ENCODE measurements around the gene ASXL2. TPM values are rescaled to one million over a fixed set of nuclear protein-coding genes. Genes with fewer than 3 reads are reported as not detected.
"Not testable (repeated sequence)": the region's sequence is repeated elsewhere in the genome, so short reads cannot be mapped to it uniquely, and the experiment has no call there.

ASXL2 gene
- total RNA-seq, 4 donors from 2014 or later, result 12.5 to 24.5 (median 21.0) TPM

DNA sequence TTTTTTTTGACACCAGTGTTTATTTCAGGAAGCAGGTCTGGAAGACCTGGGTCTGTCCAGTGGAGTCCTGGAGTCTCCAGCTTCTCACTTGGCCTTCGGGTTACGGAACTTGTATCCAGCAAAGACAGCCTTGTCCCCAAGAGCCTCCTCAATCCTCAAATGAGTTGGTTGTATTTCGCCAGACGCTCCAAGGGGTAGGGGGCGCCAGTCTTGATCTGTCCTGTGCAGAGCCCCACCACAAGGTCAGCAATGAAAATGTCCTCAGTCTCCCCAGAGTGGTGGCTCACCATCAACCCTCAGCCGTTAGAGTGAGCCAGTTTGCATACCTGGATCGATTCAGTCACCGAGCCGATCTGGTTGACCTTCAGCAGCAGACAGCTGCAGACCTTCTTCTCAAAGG is 21.9 kb downstream of the ASXL2 start:
- in situ Hi-C loops (cut with MboI; ENCODE audit: low sequenced_read_pairs in 4 of 4), result no loop called here

DNA sequence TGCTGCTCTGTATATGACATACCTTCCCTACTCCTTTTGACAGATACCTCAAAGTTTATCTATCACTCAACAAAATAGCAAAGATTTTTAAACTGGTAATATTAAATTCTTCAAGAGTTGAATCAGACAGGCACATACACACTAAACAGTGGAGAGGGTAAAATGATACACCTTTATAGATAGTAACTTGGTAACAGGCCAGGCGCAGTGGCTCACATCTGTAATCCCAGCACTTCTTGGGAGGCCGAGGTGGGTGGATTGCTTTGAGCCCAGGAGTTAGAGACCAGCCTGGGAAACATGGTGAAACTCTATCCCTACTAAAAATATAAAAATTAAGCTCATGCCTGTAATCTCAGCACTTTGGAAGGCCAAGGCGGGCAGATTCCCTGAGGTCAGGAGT is 23.2 kb downstream of the ASXL2 start:
- no peaks in the 10 kb centered on the region for H3K36me3 ChIP-seq
- no peak overlapping the region for H3K4me3 ChIP-seq
- TF ChIP-seq POLR2A (IDR thresholded peaks at IDR 0.05), result no peak
- TF ChIP-seq, protein P1, sequence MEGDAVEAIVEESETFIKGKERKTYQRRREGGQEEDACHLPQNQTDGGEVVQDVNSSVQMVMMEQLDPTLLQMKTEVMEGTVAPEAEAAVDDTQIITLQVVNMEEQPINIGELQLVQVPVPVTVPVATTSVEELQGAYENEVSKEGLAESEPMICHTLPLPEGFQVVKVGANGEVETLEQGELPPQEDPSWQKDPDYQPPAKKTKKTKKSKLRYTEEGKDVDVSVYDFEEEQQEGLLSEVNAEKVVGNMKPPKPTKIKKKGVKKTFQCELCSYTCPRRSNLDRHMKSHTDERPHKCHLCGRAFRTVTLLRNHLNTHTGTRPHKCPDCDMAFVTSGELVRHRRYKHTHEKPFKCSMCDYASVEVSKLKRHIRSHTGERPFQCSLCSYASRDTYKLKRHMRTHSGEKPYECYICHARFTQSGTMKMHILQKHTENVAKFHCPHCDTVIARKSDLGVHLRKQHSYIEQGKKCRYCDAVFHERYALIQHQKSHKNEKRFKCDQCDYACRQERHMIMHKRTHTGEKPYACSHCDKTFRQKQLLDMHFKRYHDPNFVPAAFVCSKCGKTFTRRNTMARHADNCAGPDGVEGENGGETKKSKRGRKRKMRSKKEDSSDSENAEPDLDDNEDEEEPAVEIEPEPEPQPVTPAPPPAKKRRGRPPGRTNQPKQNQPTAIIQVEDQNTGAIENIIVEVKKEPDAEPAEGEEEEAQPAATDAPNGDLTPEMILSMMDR (IDR thresholded peaks at IDR 0.05 in 4 of 5, conservative IDR thresholded peaks at IDR 0.05 in 1 of 5), result no peak
- in situ Hi-C loops (cut with MboI; ENCODE audit: low sequenced_read_pairs in 4 of 4) (no loop called here), intact Hi-C loops (cut with DNase I; ENCODE audit: low total_unique reads) (loop anchor here (2.0 kb wide), 1 partner anchor 290 kb away; no protein-coding TSS in a partner anchor)
- peak overlapping the region; percentile 36 to 67 (median 58) for H3K27ac ChIP-seq
- H3K9me3 ChIP-seq, result no peaks in the 10 kb centered on the region
- no peak for DNase-seq
- peak; percentile 15 to 53 for ATAC-seq
- H3K27me3 ChIP-seq, result no peaks in the 10 kb centered on the region
- peaks cover 53 to 55% of the 10 kb centered on the region in 2 donors for H3K4me1 ChIP-seq

More for the DNA sequence above, 21.9 kb downstream of the ASXL2 start:
- Histone ChIP-seq H3K27me3 (no peaks in the 10 kb centered on the region), H3K4me1 (peaks cover 43 to 53% of the 10 kb centered on the region in 2 donors), H3K36me3 (no peaks in the 10 kb centered on the region), H3K4me3 (no peak overlapping the region), H3K9me3 (no peaks in the 10 kb centered on the region), H3K27ac (no peak overlapping the region)
- TF ChIP-seq, protein P1 (IDR thresholded peaks at IDR 0.05 in 4 of 5, conservative IDR thresholded peaks at IDR 0.05 in 1 of 5), result no peak
- no peak for TF ChIP-seq POLR2A (IDR thresholded peaks at IDR 0.05)
- intact Hi-C loops (cut with DNase I; ENCODE audit: low total_unique reads), result no loop called here
- no peak for ATAC-seq
- DNase-seq, result no peak

DNA sequence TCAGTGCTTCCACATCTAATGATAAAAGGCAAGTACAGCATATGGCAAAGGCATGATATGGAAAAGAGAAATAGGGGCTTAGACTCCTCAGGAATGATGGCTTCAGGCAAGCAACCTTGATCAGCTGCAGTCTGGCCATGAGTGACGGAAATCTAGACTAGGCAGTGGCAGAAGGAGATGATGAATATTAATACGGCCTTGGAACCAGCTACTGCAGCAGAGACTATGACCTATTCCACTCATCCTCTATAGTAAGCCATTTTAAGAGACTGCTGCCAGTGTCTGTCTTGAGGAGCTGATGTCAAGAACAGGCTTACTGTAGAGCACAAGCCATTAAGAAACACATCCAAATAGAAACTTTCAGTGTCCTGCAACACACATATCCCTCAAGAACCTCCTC is 23.7 kb downstream of the ASXL2 start:
- Histone ChIP-seq H3K9me3 (no peaks in the 10 kb centered on the region), H3K27me3 (no peaks in the 10 kb centered on the region), H3K36me3 (no peaks in the 10 kb centered on the region), H3K4me3 (no peak overlapping the region), H3K4me1 (peaks cover 52 to 53% of the 10 kb centered on the region in 2 donors), H3K27ac (peak overlapping the region; percentile 36 to 67 (median 58))
- ATAC-seq (peak; percentile 22 to 30), DNase-seq (no peak)
- TF ChIP-seq, protein P1 (IDR thresholded peaks at IDR 0.05 in 4 of 5, conservative IDR thresholded peaks at IDR 0.05 in 1 of 5), result no peak
- no peak for TF ChIP-seq POLR2A (IDR thresholded peaks at IDR 0.05)
- intact Hi-C loops (cut with DNase I; ENCODE audit: low total_unique reads), result loop anchor here (2.0 to 5.0 kb wide), 3 partner anchors 43 to 290 kb away; no protein-coding TSS in a partner anchor
- in situ Hi-C loops (cut with MboI; ENCODE audit: low sequenced_read_pairs in 4 of 4), result no loop called here

DNA sequence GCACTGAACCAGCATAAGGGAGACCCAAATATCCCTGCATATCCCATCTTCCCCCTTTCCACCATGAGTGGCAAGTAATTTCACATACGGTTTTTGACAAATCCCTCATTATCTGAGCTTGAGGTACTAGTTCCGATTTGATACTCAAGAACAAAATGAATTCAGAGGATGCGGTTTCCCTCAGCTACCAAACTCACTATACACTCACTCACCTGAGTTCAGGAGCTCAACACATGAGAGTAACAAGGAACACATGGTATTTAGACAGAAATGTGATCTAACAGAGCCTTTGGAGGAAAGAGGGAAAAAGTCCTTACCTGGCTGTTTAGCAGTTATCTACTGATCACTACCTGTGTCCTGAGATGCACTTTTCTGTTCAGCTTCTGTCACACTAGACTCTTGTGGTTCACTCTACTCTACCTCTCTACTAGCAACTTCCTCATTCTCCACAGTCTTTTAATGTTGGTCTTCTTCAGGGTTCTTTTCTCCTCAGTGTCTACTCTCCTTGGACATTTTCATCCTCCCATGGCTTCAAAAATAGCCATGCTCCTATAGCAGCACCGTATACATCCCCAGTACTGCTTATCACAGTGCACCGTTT is 25.1 kb downstream of the ASXL2 start:
- DNase-seq, result no peak
- ATAC-seq, result no peak
- Histone ChIP-seq H3K4me3 (no peak overlapping the region), H3K27ac (no peak overlapping the region), H3K4me1 (peaks cover 48 to 53% of the 10 kb centered on the region in 2 donors), H3K27me3 (no peaks in the 10 kb centered on the region), H3K36me3 (no peaks in the 10 kb centered on the region), H3K9me3 (no peaks in the 10 kb centered on the region)
- no peak for TF ChIP-seq POLR2A (IDR thresholded peaks at IDR 0.05)
- intact Hi-C loops (cut with DNase I; ENCODE audit: low total_unique reads) (loop anchor here (2.0 to 5.0 kb wide), 3 partner anchors 26 to 84 kb away; partner anchors contain the start of gene ASXL2), in situ Hi-C loops (cut with MboI; ENCODE audit: low sequenced_read_pairs in 4 of 4) (no loop called here)

DNA sequence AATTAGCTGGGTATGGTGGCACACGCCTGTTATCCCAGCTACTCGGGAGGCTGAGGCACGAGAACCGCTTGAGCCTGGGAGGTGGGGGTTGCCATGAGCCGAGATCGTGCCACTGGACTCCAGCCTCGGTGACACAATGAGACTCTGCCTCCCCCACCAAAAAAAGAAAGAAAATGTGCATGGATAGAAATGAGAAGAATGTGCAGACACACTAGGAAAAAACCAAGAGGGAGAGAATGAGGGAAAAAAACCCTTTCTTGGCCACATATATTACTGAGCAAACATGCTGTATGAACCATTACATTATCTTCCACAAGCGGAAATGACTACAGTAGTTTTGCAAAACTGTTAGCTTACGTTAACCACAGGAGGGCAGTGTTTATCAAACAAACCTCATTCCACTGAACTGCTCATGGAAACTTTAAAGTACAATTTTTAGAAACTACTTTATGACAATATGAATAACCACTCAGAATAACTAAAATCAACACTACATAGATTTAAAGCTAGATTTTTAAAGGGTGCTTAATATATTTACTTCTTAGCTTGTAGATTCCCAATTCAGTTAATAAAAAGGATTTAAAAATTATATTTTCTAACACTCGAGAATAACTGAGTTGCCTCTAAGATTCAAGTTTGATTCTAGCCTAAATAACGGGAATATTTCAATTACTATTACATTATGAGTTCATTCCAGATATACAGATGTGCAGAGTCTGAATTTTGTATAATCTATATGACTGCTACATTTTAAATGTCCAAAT is 26.4 kb downstream of the ASXL2 start:
- Histone ChIP-seq H3K4me3 (no peak overlapping the region), H3K27me3 (no peaks in the 10 kb centered on the region), H3K36me3 (no peaks in the 10 kb centered on the region), H3K27ac (peak overlapping the region; percentile 38 to 44 (median 44)), H3K9me3 (no peaks in the 10 kb centered on the region), H3K4me1 (peaks cover 44 to 46% of the 10 kb centered on the region in 2 donors)
- TF ChIP-seq, protein P1 (IDR thresholded peaks at IDR 0.05 in 4 of 5, conservative IDR thresholded peaks at IDR 0.05 in 1 of 5), result peak; percentile 53 to 76 (median 67)
- no peak for TF ChIP-seq POLR2A (IDR thresholded peaks at IDR 0.05)
- ATAC-seq, result peak; percentile 75 to 93
- no peak for DNase-seq
- intact Hi-C loops (cut with DNase I; ENCODE audit: low total_unique reads), result loop anchor here (1.0 to 5.0 kb wide), 4 partner anchors 27 to 99 kb away; partner anchors contain the start of gene ASXL2
- in situ Hi-C loops (cut with MboI; ENCODE audit: low sequenced_read_pairs in 4 of 4), result no loop called here

DNA sequence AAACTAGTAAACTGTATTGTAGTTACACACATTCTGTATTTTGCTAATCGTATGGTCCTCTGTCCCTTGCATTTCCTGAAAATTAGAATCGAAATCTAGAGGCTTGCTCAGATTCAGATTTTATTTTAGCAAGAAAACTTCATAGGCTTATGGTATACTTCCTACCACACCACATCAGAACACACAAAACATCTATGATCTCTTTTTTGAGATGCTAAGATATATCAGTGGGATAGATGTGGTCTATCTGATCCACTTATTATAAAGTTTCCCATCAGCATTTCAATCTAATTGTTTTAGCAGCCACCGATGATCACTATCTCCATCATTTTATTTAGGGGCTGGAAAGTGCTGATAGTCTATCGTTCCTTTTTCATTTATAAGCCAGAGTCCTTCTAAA is 27.9 kb downstream of the ASXL2 start:
- ATAC-seq; H3K36me3 ChIP-seq; in situ Hi-C loops (cut with MboI; ENCODE audit: low sequenced_read_pairs in 4 of 4); H3K27ac ChIP-seq; H3K9me3 ChIP-seq; H3K27me3 ChIP-seq; H3K4me3 ChIP-seq; DNase-seq: not testable (repeated sequence)
- intact Hi-C loops (cut with DNase I; ENCODE audit: low total_unique reads), result loop anchor here (5.0 kb wide), 2 partner anchors 47 to 87 kb away; no protein-coding TSS in a partner anchor
- peaks cover 31 to 42% of the 10 kb centered on the region in 2 donors for H3K4me1 ChIP-seq

DNA sequence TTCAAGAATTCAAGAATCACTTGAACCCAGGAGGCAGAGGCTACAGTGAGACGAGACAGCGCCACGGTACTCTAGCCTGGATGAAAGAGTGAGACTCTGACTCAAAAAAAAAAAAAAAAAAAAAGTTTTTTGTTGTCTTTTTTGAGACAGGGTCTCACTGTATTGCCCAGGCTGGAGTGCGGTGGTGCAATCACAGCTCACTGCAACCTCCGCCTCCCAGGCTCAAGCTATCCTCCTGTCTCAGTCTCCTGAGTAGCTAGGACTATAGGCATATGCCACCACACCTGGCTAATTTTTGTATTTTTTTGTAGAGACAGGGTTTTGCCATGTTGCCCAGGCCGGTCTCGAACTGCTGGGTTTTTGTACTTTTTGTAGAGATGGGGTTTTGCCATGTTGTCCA is 28.9 kb downstream of the ASXL2 start:
- H3K36me3 ChIP-seq; ATAC-seq; intact Hi-C loops (cut with DNase I; ENCODE audit: low total_unique reads); H3K27ac ChIP-seq; DNase-seq; H3K9me3 ChIP-seq; in situ Hi-C loops (cut with MboI; ENCODE audit: low sequenced_read_pairs in 4 of 4); H3K27me3 ChIP-seq; H3K4me3 ChIP-seq: not testable (repeated sequence)
- peaks cover 26 to 34% of the 10 kb centered on the region in 2 donors for H3K4me1 ChIP-seq
